Left ventricle myocardium inferior (tissue), 1 donor: ENCODE measurements around the gene SYTL3. TPM values are rescaled to one million over a fixed set of nuclear protein-coding genes. Genes with fewer than 3 reads are reported as not detected.

ENCODE experiments used
- DNase-seq: peaks from one replicate; pipeline ENCODE4 v3.0.0-alpha.2; 2020
- H3K27ac ChIP-seq: fragments of 200-600 bp; replicated peaks from 2 replicates; pipeline ENCODE4 v1.8.0; 2021
- H3K27me3 ChIP-seq: fragments of 200-600 bp; 2 replicates; pipeline ENCODE4 v1.8.0; 2021; ENCODE audit warnings: low read depth
- H3K36me3 ChIP-seq: fragments of 200-600 bp; 2 replicates; pipeline ENCODE4 v1.8.0; 2021
- H3K4me1 ChIP-seq: fragments of 200-600 bp; 2 replicates; pipeline ENCODE4 v1.8.0; 2021
- H3K4me3 ChIP-seq: fragments of 200-600 bp; 2 replicates; pipeline ENCODE4 v1.8.0; 2021; ENCODE audit warnings: mild to moderate bottlenecking, moderate library complexity
- H3K9me3 ChIP-seq: fragments of 200-600 bp; replicated peaks from 2 replicates; pipeline ENCODE4 v1.8.0; 2021
- CTCF ChIP-seq: fragments of 200-600 bp; IDR thresholded peaks from 2 replicates; pipeline ENCODE4 v1.8.0; 2021; ENCODE audit warnings: antibody characterized with exemption, mild to moderate bottlenecking, borderline replicate concordance
- intact Hi-C: fragments of 100-400 bp; cut with micrococcal nuclease; formaldehyde crosslinking; loops from one replicate; pipeline ENCODE4 v1.11.0; 2022
- total RNA-seq: library from RNA; stranded (reverse); fragmentation: NEBNext Ultra II Directional; extraction: Animal tissue kit (Norgen Biotek cat#: 25700); gene quantifications from one replicate; pipeline ENCODE4 v1.2.1, GENCODE V29; 2021
- donor health status: DM: no; HTN: yes; CAD: no; lungs with severe emphysema.

The SYTL3 gene
- total RNA-seq, 1 donor from 2014 or later = 11.2 TPM

GRCh38 chr6:158684745-158685324, 35.0 kb downstream of the SYTL3 start:
- Histone ChIP-seq H3K9me3 (no peaks in the 10 kb centered on the region), H3K27me3 (no peaks in the 10 kb centered on the region), H3K36me3 (no peaks in the 10 kb centered on the region), H3K27ac (no peak overlapping the region), H3K4me3 (no peak overlapping the region), H3K4me1 (no peaks in the 10 kb centered on the region)
- TF ChIP-seq CTCF = no peak
- intact Hi-C loops = no loop called here
- no peak for DNase-seq

DNA sequence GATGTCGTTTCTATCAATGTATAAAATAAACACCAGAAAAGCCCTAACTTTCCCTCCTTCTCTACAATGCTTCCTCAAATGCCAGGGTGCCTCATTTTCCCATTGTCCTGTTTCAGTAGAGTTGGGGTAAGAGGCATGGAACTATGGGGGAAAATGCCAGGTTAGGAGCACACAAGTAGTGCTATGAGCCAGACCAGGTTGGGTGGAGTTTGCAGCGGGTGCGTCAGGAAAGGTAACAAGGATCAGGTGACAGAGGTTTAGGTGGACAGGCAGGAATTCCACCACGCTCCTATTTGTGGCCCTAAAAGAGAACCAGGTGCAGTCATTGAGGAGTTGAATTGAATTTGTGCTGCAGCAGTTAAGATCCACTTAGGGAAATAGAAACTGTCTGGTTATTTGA, 36.5 kb downstream of the SYTL3 start:
- no peak for TF ChIP-seq CTCF
- no peaks in the 10 kb centered on the region for H3K36me3 ChIP-seq
- no peaks in the 10 kb centered on the region for H3K27me3 ChIP-seq
- H3K4me1 ChIP-seq = no peaks in the 10 kb centered on the region
- H3K4me3 ChIP-seq = no peak overlapping the region
- intact Hi-C loops = no loop called here
- no peak for DNase-seq
- no peak overlapping the region for H3K27ac ChIP-seq
- H3K9me3 ChIP-seq = no peaks in the 10 kb centered on the region

GRCh38 chr6:158686791-158687381, 37.0 kb downstream of the SYTL3 start:
- no peaks in the 10 kb centered on the region for H3K4me1 ChIP-seq
- no peaks in the 10 kb centered on the region for H3K27me3 ChIP-seq
- H3K4me3 ChIP-seq = no peak overlapping the region
- no peak for DNase-seq
- intact Hi-C loops = no loop called here
- no peak overlapping the region for H3K27ac ChIP-seq
- H3K9me3 ChIP-seq = no peaks in the 10 kb centered on the region
- no peaks in the 10 kb centered on the region for H3K36me3 ChIP-seq
- TF ChIP-seq CTCF = no peak

- Histone ChIP-seq H3K4me1 (no peaks in the 10 kb centered on the region), H3K36me3 (no peaks in the 10 kb centered on the region), H3K4me3 (no peak overlapping the region), H3K27me3 (no peaks in the 10 kb centered on the region), H3K9me3 (no peaks in the 10 kb centered on the region), H3K27ac (no peak overlapping the region)
- intact Hi-C loops = no loop called here
- DNase-seq = no peak
- no peak for TF ChIP-seq CTCF
These were observed 37.7 kb downstream of the SYTL3 start for GRCh38 chr6:158687506-158687905.

DNA sequence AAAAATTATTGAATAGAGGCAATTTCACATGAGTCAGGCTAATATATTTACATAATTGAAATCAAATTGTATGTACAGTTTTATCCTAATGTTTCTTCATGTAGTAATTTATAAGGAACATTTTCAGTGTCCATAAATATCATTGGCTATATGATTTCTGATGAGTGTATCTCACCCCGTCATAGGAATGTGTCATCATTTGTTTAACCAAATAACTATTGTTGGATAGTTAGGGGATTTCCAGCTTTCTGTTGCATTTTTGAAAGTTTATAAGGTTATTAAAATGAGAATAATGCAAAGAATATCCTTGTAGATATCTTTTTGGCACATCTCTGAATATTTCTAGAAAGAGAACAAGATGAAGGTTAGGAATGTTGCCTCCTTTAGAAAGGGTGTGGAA, 39.0 kb downstream of the SYTL3 start:
- DNase-seq = no peak
- Histone ChIP-seq H3K4me3 (no peak overlapping the region), H3K27me3 (no peaks in the 10 kb centered on the region), H3K9me3 (no peaks in the 10 kb centered on the region), H3K36me3 (no peaks in the 10 kb centered on the region), H3K4me1 (no peaks in the 10 kb centered on the region), H3K27ac (no peak overlapping the region)
- intact Hi-C loops = no loop called here
- no peak for TF ChIP-seq CTCF
